HG03196 (cell line): Measurements from ENCODE around the gene HIP1R.

Experiments
- ATAC-seq: cut with Tn5 transposase; IDR thresholded peaks from one replicate; pipeline ENCODE4 v1.9.1; 2021; ENCODE audit not compliant: unreplicated experiment

The HIP1R gene

DNA sequence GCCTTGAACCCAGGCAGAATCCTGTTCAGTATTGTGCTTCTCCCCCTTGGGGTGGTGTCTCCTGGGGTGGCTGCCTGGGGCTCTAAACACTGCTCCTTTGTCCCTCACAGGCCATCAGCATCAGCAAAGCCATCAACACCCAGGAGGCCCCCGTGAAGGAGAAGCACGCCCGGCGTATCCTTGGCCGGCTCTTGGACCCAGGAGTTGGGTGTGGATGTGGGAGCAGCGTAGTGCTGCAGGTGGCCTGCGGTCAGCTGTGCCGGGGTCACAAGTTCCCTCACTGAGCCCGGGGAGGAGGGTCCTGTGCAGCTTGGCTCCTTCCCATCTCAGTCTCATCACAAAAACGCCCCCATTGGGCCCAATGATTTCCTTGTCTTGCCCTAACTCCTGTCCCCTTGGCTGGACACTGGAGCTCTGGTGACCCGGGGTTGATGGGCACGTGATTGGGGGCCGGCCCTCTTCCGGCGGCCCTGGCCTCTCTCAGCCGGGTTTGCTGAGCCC is 12.7 kb downstream of the HIP1R start:
- ATAC-seq = no peak

DNA sequence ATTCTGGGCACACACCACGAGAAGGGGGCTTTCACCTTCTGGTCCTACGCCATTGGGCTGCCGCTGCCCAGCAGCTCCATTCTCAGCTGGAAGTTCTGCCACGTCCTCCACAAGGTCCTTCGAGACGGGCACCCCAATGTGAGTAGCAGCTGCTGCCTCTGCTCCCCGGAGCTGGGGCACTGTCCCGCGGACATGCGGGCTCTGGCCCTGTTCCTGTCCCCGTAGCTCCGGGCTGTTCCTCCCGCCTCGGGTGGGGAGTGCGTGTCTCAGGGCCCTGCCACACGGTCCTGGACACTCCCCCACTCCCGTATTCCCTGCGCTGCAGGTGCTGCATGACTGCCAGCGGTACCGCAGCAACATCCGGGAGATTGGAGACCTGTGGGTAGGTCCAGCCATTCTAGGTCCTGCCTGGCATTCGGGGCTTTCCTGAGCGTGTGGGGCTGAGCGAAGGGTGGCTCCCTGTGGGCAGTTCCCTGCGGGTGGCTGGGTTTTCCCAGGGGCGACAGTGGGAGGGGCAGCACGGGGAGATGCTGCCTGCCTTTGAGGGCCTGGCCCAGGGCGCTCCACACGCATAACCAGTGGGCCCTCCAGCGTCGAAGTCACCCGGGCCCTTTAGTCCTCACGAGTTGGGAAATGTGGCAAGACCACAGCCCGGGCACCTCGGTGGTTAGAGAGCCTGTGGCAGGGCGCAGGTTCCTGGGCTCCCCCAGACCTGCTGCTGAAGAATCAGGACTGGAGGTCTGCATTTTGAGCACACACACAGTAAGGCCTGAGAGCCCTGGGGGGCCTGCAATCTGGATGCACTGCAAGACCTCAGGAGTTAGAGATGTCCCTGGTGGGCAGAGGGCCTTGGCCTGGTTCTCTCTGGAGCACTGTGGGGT is 13.5 kb downstream of the HIP1R start:
- no peak for ATAC-seq

DNA sequence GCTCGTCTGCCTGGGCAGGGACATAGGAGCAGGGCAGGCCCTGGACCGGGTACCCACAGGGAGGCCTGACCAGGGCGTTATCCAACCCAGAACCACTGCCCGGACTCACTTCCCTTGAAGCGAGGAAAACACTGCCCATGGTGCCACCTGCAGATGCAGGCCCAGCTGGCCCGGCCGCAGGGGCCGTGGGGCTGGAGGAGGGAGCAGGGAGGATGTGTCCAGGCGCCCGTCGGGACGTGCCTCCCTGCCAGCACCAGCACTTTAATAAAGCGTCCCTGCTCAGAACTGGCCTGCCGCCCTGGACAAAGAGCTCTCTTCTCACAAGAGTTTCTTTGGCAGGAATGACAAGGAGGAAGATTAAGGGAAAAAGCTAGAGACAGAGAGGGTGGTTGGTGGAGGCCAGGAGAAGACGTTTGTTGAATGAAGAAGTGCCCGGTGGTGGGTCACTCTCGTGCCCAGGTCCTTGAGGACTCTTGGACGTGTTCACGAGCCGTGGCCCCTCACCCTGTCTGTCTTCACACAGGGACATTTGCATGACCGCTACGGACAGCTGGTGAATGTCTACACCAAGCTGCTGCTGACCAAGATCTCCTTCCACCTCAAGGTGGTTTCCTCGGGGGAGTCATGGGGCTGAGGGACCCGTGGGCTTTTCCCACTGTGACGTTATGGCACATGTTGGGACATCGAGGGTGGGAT is 14.2 kb downstream of the HIP1R start:
- no peak for ATAC-seq

DNA sequence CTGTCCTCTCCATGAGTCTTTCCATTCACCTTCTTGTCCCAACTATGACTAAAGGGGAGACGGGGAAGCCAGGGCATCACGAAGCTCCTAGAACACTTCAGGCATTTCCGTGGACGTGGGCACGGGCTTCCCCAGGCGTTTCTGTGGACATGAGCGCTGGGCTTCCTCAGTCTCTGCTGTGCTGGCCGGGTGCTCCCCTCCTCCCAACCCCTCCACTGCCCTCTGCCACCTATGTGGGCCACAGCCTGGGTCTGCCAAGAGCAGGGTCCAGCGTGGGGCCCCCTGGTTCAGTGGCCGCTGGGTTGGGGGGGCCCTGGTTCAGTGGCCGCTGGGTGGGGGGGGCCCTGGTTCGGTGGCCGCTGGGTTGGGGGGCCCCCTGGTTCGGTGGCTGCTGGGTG is 14.8 kb downstream of the HIP1R start:
- no peak for ATAC-seq

DNA sequence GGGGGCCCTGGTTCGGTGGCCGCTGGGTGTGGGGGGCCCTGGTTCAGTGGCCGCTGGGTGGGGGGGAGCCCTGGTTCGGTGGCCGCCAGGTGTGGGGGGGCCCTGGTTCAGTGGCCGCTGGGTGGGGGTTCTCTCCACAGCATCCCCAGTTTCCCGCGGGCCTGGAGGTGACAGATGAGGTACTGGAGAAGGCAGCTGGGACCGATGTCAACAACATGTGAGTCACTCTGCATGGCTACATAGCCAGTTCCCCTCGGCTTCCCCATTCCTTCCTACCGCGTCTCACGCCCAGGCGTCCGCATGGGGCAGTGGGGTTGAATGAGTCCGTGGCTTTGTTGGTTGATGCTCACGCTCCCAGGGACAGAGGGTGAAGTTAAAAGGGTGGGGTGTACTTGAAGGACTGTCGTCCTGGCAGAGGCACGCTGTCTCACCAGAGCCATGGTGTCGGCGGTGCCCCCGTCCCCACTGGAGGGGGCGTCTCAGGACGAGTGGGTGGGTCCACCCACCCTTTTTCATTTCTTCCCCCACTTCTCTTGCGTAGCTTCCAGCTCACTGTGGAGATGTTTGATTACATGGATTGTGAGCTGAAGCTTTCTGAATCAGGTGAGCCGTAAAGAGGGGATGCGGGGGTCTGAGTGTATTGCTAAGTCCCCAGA is 15.6 kb downstream of the HIP1R start:
- no peak for ATAC-seq

DNA sequence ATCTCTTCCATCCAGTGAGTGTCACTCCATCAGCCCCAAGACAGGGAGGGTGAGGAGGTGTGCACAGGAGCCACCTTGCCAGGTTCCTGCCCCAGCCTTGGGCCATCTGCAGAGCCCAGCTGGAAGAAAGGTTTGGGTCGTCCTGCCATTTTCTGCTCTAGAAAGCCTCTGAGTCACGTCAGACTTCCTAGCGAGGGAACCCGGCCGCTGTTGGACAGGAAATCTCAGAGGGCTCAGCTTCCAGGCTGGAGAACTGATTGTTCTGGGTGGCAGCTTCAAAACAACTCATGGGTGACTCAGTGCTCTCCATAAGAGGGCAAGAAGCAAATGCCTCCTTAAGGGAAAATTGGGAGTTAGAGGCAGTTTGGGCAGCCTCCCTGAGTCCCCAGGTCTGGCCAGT is 16.6 kb downstream of the HIP1R start:
- ATAC-seq = no peak

DNA sequence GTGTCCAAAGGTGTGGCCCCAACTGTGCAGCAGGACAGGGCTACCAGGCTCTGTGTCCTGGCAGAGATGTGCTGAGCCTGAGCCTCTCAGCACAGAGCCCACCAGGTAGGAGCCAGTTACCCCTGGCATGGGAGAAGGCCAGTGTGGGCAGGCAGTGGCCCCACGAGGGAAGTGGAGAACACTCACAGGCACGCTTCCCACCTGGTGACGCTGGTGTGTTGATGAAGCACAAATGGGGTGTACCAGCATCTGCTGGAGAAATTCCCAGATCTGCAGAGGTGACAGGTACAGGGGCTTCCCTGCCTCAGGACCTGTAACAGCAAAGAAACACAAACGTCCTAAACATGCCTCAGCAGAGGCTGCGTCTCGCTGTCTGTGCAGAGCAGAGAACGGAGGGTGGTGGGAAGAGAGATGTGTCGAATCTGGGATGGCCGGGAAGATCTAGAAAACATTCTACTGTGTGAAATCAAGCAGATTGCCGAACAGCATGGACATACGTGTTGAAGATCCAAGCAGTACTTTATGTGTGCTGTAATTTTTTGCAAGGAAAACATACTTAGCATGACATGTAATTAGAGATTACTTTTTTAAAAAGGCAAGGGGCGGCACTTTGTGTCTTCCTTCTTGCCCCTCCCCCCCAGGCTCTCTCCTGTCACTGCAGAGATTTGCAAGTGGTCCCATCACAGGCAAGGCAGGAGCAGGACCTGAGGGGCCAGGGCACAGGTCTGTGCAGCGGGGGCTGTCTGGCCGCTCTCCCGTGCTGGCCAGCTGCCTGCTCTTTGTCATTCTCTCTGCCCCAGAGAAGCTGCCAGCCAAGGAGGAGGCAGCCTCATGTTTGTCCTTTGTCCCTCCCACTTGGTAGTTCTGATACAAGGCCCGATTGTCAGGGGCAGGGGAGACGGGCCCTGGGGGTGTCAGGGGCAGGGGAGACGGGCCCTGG is 17.3 kb downstream of the HIP1R start:
- no peak for ATAC-seq

DNA sequence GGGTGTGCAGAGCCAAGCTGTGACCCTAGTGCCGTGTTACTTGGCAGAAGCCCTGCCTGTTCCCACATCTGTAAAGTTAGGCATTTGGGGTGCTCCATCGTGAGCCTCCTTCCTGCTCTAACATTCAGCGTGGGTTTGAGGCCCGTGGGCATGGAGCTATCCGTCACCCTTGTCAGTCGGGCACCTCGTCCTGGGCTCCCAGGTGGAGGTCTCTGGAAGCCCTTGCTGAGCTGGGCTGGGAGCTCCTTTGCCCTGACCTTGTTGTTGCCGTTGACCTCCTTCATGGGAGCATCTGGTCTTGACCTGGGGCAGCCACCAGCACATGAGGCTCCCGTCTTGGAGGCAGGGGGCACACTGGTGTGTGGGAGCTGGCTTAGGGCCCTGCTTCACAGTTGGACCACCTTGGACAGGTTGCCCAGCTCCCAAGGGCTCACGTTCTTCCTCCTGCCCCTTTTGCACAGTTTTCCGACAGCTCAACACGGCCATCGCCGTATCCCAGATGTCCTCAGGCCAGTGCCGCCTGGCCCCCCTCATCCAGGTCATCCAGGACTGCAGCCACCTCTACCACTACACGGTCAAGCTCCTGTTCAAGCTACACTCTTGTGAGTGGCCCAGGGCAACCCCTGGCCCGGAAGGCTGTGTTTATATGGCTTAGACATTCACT is 18.5 kb downstream of the HIP1R start:
- ATAC-seq = no peak

DNA sequence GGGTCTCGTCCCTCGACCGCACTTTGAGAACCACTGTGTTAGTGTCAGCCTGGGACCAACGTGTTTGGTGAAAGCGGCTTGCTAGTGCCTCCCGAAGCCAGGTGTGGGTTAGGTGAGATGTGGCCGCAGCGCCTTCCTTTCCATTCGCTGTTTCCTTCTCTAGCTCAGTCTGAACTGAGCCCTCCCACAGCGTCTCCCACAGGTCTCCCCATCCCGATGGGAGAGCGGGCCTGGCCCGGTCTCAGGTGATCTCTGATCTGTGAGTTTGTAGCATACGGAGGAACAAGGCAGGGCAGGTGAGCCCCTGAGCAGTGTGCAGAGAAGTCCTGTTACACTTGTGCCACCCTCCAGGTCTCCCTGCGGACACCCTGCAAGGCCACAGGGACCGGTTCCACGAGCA is 19.3 kb downstream of the HIP1R start:
- ATAC-seq = no peak

DNA sequence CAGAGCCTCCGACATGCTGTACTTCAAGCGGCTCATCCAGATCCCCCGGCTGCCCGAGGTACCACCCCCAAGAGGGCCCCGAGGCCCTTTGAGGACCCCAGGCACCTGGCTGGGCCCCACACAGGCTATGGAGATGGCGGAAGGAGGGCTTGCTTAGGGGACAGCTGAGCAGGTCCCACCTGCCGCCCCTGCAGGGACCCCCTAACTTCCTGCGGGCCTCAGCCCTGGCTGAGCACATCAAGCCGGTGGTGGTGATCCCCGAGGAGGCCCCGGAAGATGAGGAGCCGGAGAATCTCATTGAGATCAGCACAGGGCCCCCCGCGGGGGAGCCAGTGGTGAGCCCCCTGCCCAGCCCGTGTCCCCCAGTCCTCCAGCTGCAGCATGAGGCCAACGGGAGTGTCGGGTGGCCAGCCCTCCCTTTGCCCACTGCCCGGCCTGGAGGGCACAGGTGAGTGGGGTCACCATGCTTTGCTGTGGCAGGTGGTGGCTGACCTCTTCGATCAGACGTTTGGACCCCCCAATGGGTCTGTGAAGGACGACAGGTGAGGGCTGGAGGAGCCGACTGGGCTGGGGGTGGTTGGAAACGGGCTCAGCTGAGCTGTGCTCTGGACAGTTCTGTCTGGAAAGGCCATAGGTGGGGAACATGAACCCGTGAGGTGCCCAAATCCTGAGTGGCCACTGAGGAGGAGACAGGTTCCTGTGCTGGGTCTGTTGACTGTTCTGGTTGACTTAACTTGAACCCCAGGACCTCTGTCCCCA is 20.0 kb downstream of the HIP1R start:
- ATAC-seq = no peak

DNA sequence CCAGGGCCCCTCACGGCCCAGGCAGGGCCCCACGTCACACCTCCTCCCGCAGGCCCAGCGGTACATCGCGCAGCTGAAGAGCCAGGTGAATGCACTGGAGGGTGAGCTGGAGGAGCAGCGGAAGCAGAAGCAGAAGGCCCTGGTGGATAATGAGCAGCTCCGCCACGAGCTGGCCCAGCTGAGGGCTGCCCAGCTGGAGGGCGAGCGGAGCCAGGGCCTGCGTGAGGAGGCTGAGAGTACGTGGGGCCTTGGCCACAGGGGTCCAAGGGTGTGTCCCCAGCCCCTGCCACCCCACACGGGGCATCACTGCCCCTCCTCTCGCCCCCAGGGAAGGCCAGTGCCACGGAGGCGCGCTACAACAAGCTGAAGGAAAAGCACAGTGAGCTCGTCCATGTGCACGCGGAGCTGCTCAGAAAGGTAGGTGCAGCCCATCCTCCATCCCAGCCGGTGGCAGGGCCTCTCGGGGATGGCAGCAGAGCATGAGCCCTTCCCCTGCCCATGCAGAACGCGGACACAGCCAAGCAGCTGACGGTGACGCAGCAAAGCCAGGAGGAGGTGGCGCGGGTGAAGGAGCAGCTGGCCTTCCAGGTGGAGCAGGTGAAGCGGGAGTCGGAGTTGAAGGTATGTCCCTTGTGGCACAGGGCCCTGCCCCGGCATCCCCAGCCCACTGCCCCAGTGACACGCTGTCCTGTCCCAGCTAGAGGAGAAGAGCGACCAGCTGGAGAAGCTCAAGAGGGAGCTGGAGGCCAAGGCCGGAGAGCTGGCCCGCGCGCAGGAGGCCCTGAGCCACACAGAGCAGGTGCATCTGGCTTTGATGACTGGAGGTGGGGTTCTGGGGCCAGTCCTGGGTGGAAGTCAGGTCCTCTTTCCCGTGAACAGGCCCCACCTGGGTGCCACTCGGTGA is 20.9 kb downstream of the HIP1R start:
- no peak for ATAC-seq

DNA sequence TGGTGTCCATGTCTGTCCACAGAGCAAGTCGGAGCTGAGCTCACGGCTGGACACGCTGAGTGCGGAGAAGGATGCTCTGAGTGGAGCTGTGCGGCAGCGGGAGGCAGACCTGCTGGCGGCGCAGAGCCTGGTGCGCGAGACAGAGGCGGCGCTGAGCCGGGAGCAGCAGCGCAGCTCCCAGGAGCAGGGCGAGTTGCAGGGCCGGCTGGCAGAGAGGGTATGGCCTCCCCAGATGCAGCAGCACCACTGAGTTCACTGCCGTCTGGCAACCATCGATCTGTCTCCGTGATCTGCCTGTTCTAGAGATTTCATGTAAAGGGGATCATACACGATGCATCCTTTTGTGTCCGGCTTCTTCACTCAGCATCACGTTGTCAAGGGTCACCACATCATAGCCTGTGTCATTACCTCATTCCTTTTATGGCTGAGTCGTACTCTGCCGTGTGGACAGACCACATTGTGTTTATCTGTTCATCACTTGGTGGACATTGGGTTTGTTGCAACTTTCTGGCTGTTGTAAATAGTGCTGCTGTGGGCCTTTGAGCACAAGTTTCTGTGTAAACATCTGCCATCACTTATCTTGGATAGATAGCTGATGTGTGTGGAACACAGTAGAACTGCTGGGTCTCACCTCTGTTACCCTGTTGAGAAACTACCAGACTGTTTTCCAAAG is 21.9 kb downstream of the HIP1R start:
- no peak for ATAC-seq

DNA sequence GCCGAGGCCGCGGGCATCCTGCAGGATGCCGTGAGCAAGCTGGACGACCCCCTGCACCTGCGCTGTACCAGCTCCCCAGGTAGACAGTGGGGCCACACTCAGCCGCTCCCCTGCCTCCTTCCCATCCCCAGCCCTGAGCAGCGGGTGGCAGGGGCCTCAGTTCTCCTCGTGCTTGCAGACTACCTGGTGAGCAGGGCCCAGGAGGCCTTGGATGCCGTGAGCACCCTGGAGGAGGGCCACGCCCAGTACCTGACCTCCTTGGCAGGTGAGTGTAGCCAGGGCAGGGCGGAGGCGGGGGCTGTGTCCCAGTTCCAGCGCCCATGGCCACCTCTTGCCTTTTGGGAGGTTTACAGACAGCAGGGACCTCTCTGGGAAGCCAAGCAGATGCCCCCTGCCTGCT is 22.9 kb downstream of the HIP1R start:
- no peak for ATAC-seq

DNA sequence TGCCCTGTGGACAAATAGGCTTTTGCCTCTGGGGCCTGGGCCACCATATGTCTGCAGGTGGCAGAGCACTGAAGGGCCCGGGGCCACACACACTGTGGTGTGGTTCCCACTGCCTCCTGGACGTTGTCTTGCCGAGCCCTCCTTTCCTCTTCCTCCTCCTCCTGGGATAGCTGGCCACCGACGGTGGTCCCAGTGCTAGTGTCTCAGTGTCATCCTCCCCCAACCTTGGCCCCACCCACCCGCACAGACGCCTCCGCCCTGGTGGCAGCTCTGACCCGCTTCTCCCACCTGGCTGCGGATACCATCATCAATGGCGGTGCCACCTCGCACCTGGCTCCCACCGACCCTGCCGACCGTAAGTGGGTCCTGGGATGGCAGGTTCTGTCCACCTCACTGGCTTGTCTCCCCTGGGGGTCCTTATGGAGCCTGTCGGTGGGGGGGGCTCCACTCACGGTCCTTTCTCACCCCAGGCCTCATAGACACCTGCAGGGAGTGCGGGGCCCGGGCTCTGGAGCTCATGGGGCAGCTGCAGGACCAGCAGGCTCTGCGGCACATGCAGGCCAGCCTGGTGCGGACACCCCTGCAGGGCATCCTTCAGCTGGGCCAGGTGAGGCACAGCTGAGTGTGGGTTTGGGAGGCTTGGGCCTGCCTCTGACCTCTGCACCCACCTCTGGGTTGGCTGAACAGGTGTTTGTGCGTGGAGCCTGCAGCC is 23.5 kb downstream of the HIP1R start:
- no peak for ATAC-seq

DNA sequence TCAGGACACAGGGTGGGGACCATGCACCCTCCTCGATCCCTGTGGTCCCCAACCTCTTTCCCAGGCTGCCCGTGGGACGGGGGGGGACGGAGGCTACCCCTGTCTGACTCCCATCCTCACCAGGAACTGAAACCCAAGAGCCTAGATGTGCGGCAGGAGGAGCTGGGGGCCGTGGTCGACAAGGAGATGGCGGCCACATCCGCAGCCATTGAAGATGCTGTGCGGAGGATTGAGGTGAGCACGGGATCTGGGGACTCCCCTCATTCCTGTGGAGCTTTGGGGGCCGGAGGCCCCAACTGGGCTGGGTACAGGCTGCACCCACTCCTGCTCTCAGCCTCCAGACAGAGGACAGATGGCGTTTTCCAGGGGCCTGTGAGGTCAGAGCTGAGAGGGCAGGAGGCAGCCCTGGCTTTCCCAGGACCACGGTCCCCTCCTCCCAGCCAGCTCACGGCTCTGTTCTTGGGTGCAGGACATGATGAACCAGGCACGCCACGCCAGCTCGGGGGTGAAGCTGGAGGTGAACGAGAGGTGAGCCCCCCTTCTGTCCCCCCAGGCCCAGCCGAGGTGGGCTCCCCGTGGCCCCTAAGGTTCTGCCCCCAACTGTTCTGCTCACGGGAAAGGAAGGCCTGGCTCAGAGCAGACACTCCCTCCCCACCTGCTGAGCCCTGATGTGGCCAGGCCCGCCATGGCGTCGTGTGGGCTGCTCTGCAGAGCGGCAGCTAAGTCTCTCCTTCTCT is 24.2 kb downstream of the HIP1R start:
- no peak for ATAC-seq

DNA sequence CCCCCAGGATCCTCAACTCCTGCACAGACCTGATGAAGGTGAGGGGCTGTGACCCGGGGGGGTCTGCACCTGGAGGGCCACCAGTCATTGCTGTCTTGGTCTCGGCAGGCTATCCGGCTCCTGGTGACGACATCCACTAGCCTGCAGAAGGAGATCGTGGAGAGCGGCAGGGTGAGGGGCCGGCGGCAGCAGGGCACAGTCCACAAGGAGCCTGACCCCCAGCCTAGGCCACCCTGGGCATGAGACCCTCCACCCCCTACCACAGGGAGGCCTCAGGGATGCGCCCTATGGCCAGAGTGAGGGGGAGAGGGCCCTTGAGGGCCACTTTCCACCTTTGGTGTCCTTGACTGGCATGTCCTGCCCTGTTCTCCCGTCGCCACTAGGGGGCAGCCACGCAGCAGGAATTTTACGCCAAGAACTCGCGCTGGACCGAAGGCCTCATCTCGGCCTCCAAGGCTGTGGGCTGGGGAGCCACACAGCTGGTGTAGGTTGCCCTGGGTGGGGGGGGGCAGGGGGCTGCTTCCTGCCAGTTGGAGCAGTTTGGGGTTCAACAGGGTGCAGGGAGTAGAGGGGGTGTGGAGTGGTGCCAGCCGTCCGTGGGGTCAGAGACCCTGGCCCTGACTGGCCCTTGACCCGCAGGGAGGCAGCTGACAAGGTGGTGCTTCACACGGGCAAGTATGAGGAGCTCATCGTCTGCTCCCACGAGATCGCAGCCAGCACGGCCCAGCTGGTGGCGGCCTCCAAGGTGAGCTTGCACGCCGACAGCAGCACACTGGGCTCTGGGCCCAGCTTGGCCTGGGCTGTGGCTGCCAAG is 25.0 kb downstream of the HIP1R start:
- ATAC-seq = no peak
